GM12878 (cell line): Measurements from ENCODE around the gene DCDC2C. TPM values are rescaled to one million over a fixed set of nuclear protein-coding genes. Genes with fewer than 3 reads are reported as not detected.

Source experiments
- ATAC-seq: fragments of 200-7000 bp; cut with Tn5 transposase; 3 replicates; pipeline ENCODE4 v1.9.1; 2020; ENCODE audit warnings: mild to moderate bottlenecking, moderate library complexity
- BruUV-seq: library from RNA; stranded (reverse); fragments of 400-500 nt; replicated peaks from 2 replicates; lab custom pipeline; 2021; lab: Mats Ljungman, UMichigan
- CTCF ChIA-PET: fragments of 300-600 bp; sonication (Branson Sonifier 250); formaldehyde crosslinking; extraction: SDS; loops from one replicate; lab custom pipeline; 2021; ENCODE audit warnings: inconsistent platforms; lab: Yijun Ruan, JAX
- POLR2A ChIA-PET: fragments of 350-600 bp; formaldehyde crosslinking; extraction: SDS; loops from one replicate; lab custom pipeline; 2021; ENCODE audit warnings: inconsistent platforms; lab: Charles Lee
- RAD21 ChIA-PET: fragments of 300-600 bp; sonication (Branson Sonifier 250); formaldehyde crosslinking; loops from one replicate; lab custom pipeline; 2023; ENCODE audit warnings: antibody characterized with exemption; ENCODE audit not compliant: unreplicated experiment; lab: Charles Lee
- SMC1A ChIA-PET: fragments of 300-600 bp; sonication (Branson Sonifier 250); formaldehyde crosslinking; loops from one replicate; lab custom pipeline; 2023; ENCODE audit not compliant: unreplicated experiment, uncharacterized antibody; lab: Charles Lee
- DNase-seq: peaks from one replicate; pipeline ENCODE4 v3.0.0-alpha.2; 2011; ENCODE audit warnings: low read depth, low spot score
- FAIRE-seq: peaks from 3 replicates; lab custom pipeline; 2011; peaks lifted over from hg19 to GRCh38; lab: Jason Lieb, UNC
- H2AFZ ChIP-seq: 2 replicates; pipeline ENCODE4 v1.6.0; 2011; ENCODE audit warnings: low read depth, low read length, control low read depth; ENCODE audit not compliant: control insufficient read depth
- H3K27ac ChIP-seq: 2 replicates; pipeline ENCODE4 v1.5.1; 2011; ENCODE audit warnings: control low read depth; ENCODE audit not compliant: control insufficient read depth, insufficient read depth
- H3K27me3 ChIP-seq, 2 experiments: replicated peaks in 1 of 2; 2 replicates each; pipeline versions ENCODE4 v1.6.0 to v1.6.1; 2011; ENCODE audit warnings: low read length in 1 of 2; ENCODE audit not compliant: control insufficient read depth in 2 of 2, insufficient read depth in 2 of 2
- H3K36me3 ChIP-seq, 2 experiments: 2 replicates each; pipeline ENCODE4 v1.5.1; 2011; ENCODE audit warnings: low read length in 1 of 2; ENCODE audit not compliant: control insufficient read depth in 2 of 2, insufficient read depth in 2 of 2
- H3K4me1 ChIP-seq: 2 replicates; pipeline ENCODE4 v1.6.1; 2011; ENCODE audit warnings: mild to moderate bottlenecking, low read length, moderate library complexity, mixed read lengths; ENCODE audit not compliant: control insufficient read depth, insufficient read depth
- H3K4me2 ChIP-seq: 2 replicates; pipeline ENCODE4 v1.6.0; 2011; ENCODE audit warnings: control low read depth; ENCODE audit not compliant: control insufficient read depth, insufficient read depth
- H3K4me3 ChIP-seq: fragments of 200-600 bp; sonication (generic); 2 replicates; pipeline ENCODE4 v1.5.1; 2016
- H3K79me2 ChIP-seq: 2 replicates; pipeline ENCODE4 v1.6.0; 2011; ENCODE audit warnings: low read length; ENCODE audit not compliant: control insufficient read depth, insufficient read depth
- H3K9ac ChIP-seq: 2 replicates; pipeline ENCODE4 v1.8.0; 2011; ENCODE audit warnings: low read length, control low read depth, mixed read lengths; ENCODE audit not compliant: control insufficient read depth, insufficient read depth
- H3K9me3 ChIP-seq: replicated peaks from 3 replicates; pipeline ENCODE4 v1.5.1; 2011; ENCODE audit warnings: mild to moderate bottlenecking, low read length; ENCODE audit not compliant: control insufficient read depth, insufficient read depth
- H4K20me1 ChIP-seq: 2 replicates; pipeline ENCODE4 v1.6.0; 2011; ENCODE audit not compliant: control insufficient read depth, insufficient read depth
- CBFB ChIP-seq: IDR thresholded peaks from 2 replicates; pipeline ENCODE4 v1.6.1; 2016; ENCODE audit warnings: antibody characterized with exemption, low read depth
- EP300 ChIP-seq, 2 experiments: fragments of 150-350 bp in 1 of 2; IDR thresholded peaks; 2 replicates each; pipeline ENCODE4 v1.6.1; 2011 to 2012; ENCODE audit warnings: low read depth in 2 of 2, low read length in 2 of 2, borderline replicate concordance in 1 of 2, improper control_type of control experiment in 1 of 2, inconsistent platforms in 1 of 2; ENCODE audit not compliant: control insufficient read depth in 1 of 2
- EZH2 ChIP-seq: IDR thresholded peaks from 2 replicates; pipeline ENCODE4 v1.6.1; 2012; ENCODE audit warnings: low read depth, mild to moderate bottlenecking, control low read depth, inconsistent platforms, low read length, borderline replicate concordance; ENCODE audit not compliant: control insufficient read depth
- IKZF1 ChIP-seq: fragments of 450-650 bp; conservative IDR thresholded peaks from 2 replicates; pipeline ENCODE4 v1.6.1; 2017; ENCODE audit warnings: antibody characterized with exemption, mild to moderate bottlenecking
- JUND ChIP-seq: IDR thresholded peaks from 2 replicates; pipeline ENCODE4 v1.6.1; 2012; ENCODE audit warnings: low read depth, mild to moderate bottlenecking, low read length, improper control_type of control experiment, moderate library complexity
- MYB ChIP-seq: fragments of 150-350 bp; IDR thresholded peaks from 2 replicates; pipeline ENCODE4 v1.6.1; 2014; ENCODE audit warnings: mild to moderate bottlenecking, low read depth, low read length, borderline replicate concordance
- RBBP5 ChIP-seq: fragments of 200-600 bp; sonication (generic); conservative IDR thresholded peaks from 2 replicates; pipeline ENCODE4 v1.6.1; 2016
- RELA ChIP-seq: fragments of 450-650 bp; IDR thresholded peaks from 2 replicates; pipeline ENCODE4 v1.8.0; 2014; ENCODE audit warnings: borderline replicate concordance; ENCODE audit not compliant: partially characterized antibody
- RUNX3 ChIP-seq: IDR thresholded peaks from 2 replicates; pipeline ENCODE4 v1.6.1; 2012; ENCODE audit warnings: low read length, inconsistent platforms
- SPI1 ChIP-seq: IDR thresholded peaks from 2 replicates; pipeline ENCODE4 v1.6.1; 2011; ENCODE audit warnings: low read depth, mild to moderate bottlenecking, low read length, moderate library complexity, borderline replicate concordance; ENCODE audit not compliant: insufficient read depth
- STAT1 ChIP-seq: fragments of 450-650 bp; conservative IDR thresholded peaks from 2 replicates; pipeline ENCODE4 v1.6.1; 2014; ENCODE audit warnings: antibody characterized with exemption, mild to moderate bottlenecking
- YY1 ChIP-seq: IDR thresholded peaks from 2 replicates; pipeline ENCODE4 v1.6.1; 2011; ENCODE audit warnings: low read depth, mild to moderate bottlenecking, low read length
- whole genome bisulfite sequencing: methylation state at CpG from one replicate; pipeline ENCODE4 v1.1.6; 2016; ENCODE audit warnings: low lambda C conversion rate; ENCODE audit not compliant: insufficient replicate concordance, insufficient coverage; ENCODE audit errors: missing lambda C conversion rate; 5-methylcytosine and 5-hydroxymethylcytosine counted together
- in situ Hi-C: fragments of 300-500 bp; cut with MboI; formaldehyde crosslinking; loops from 9 replicates; pipeline ENCODE4 v1.14.3; 2018; ENCODE audit warnings: mixed read lengths
- intact Hi-C: fragments of 100-400 bp; cut with micrococcal nuclease; formaldehyde crosslinking; loops from one replicate; pipeline ENCODE4 v1.14.2; 2022; ENCODE audit not compliant: unreplicated experiment
- polyA plus RNA-seq, 11 experiments: library from polyadenylated mRNA; depleted of rRNA in 4 of 11; unstranded in 6 of 11; stranded (reverse) in 5 of 11; fragments of >200 nt; fragmentation: Nextera tagmentation in 4 of 11; fragmentation: Illumina TruSeq in 1 of 11; extraction: Ambion mirVana in 4 of 11; extraction: Trizol in 1 of 11; gene quantifications; 1 replicate in 1 of 11; 2 replicates in 10 of 11; pipeline versions ENCODE4 v1.2.1 to v1.2.3, GENCODE V29; 2011 to 2016; ENCODE audit warnings: inconsistent platforms in 2 of 11, missing spikeins in 2 of 11, low read depth in 1 of 11
- total RNA-seq, 4 experiments: library from RNA; depleted of rRNA in 3 of 4; stranded (reverse); fragments of >200 nt in 3 of 4; fragmentation: Illumina TruSeq in 1 of 4; extraction: Trizol in 1 of 4; gene quantifications; 2 replicates each; pipeline versions ENCODE4 v1.2.1 to v1.2.3, GENCODE V29; 2013 to 2021
- TF ChIP-seq, protein P1 (sequence below): IDR thresholded peaks from 2 replicates; pipeline ENCODE4 v1.6.1; 2012; ENCODE audit warnings: low read length, inconsistent platforms

Gene DCDC2C
- total and polyA plus RNA-seq, 10 of the 15 experiments (the other 5 are each of a cell fraction or from before 2014, with no cell fraction given): not detected

DNA sequence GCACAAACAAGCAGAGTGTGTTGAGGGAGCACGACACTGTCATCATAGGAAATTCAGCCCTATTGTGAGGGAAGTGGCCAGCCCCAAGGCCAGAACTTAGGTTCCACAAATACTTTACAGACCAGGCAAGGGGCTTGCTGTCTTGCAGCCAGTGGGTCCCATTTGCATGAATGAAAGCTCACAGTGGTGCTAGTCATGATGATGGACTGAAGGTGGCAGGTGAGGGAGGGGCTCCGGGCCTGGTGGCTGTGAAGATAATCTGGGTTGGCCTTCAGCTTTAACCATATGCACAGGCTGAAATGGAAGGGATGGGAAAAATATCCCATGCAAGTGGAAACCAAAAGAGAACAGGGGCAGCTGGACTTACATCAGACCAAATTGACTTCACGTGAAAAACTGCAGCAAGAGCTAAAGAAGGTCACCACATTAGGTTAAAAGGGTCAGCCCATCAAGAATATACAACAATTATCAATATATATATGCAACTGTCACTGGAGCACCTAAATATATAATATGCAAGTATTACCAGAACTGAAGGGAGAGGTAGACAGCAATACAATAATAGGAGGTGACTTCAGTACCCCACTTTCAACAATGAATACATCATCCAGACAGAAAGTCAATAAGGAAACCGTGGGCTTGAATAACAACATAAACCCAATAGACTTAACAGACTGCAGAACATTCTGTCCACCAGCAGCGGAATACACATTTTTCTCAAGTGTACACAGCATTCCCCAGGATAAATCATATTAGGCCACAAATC, 39.6 kb downstream of the DCDC2C start:
- FAIRE-seq (no peak), ATAC-seq (no peak), DNase-seq (no peak)
- Histone ChIP-seq H3K4me2 (no peak overlapping the region), H4K20me1 (no peaks in the 10 kb centered on the region), H3K79me2 (no peaks in the 10 kb centered on the region), H3K4me1 (no peaks in the 10 kb centered on the region), H3K9ac (no peak overlapping the region), H3K36me3 (no peaks in the 10 kb centered on the region), H3K4me3 (no peak overlapping the region), H3K27me3 (peaks cover 0 to 2% of the 10 kb centered on the region in 2 experiments; a peak in 2 of 4 replicates), H3K9me3 (no peaks in the 10 kb centered on the region), H3K27ac (no peak overlapping the region), H2AFZ (no peak overlapping the region)
- no TSS peak for BruUV-seq
- CTCF ChIA-PET: interaction anchor here (0.5 to 1.4 kb wide), 2 partner anchors 15 to 78 kb away, joined by 3 to 4 read pairs; no protein-coding TSS in a partner anchor
- RAD21 ChIA-PET: no interaction called here
- SMC1A ChIA-PET: interaction anchor here (0.8 kb wide), 1 partner anchor 15 kb away, joined by 3 read pairs; no protein-coding TSS in a partner anchor
- POLR2A ChIA-PET: no interaction called here
- TF ChIP-seq, protein P1, sequence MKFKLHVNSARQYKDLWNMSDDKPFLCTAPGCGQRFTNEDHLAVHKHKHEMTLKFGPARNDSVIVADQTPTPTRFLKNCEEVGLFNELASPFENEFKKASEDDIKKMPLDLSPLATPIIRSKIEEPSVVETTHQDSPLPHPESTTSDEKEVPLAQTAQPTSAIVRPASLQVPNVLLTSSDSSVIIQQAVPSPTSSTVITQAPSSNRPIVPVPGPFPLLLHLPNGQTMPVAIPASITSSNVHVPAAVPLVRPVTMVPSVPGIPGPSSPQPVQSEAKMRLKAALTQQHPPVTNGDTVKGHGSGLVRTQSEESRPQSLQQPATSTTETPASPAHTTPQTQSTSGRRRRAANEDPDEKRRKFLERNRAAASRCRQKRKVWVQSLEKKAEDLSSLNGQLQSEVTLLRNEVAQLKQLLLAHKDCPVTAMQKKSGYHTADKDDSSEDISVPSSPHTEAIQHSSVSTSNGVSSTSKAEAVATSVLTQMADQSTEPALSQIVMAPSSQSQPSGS: no peak
- TF ChIP-seq STAT1 (no peak), EP300 (IDR thresholded peaks at IDR 0.05; ENCODE audit: borderline replicate concordance in 1 of 2, control insufficient read depth in 1 of 2, low read depth in 2 of 2, low read length in 2 of 2) (no peak), IKZF1 (no peak), SPI1 (no peak), RUNX3 (no peak), JUND (no peak), EZH2 (no peak), RBBP5 (no peak), YY1 (no peak), RELA (no peak), MYB (no peak), CBFB (no peak)
- intact Hi-C loops: no loop called here
- in situ Hi-C loops: no loop called here
- WGBS: 13% methylated on average over 5 of the region's 5 CpGs
